ENCODE data around the gene PANX2. TPM values are rescaled to one million over a fixed set of nuclear protein-coding genes. Genes with fewer than 3 reads are reported as not detected.

Gene PANX2
- total RNA-seq, 1 donor, result 0.90 TPM

GRCh38 chr22:50148166-50148500 is 22.4 kb upstream of the PANX2 start:
- H3K4me3 ChIP-seq (ENCODE audit: low read depth, low read length), result no peak overlapping the region
- no peak for TF ChIP-seq CTCF (IDR thresholded peaks at IDR 0.05; ENCODE audit: insufficient read depth, low read length)
- DNase-seq (ENCODE audit: low read depth), result no peak

GRCh38 chr22:50148991-50149721 is 21.4 kb upstream of the PANX2 start:
- DNase-seq (ENCODE audit: low read depth), result no peak
- peak; percentile 43 for TF ChIP-seq CTCF (IDR thresholded peaks at IDR 0.05; ENCODE audit: insufficient read depth, low read length)

GRCh38 chr22:50150161-50151129 is 20.1 kb upstream of the PANX2 start:
- no peak overlapping the region for H3K4me3 ChIP-seq (ENCODE audit: low read depth, low read length)
- DNase-seq (ENCODE audit: low read depth), result no peak
- TF ChIP-seq CTCF (IDR thresholded peaks at IDR 0.05; ENCODE audit: insufficient read depth, low read length), result no peak

More at GRCh38 chr22:50148991-50149721, 21.4 kb upstream of the PANX2 start:
- H3K4me3 ChIP-seq (ENCODE audit: low read depth, low read length), result no peak overlapping the region

- no peak for TF ChIP-seq CTCF (IDR thresholded peaks at IDR 0.05; ENCODE audit: insufficient read depth, low read length)
- DNase-seq (ENCODE audit: low read depth), result no peak
- H3K4me3 ChIP-seq (ENCODE audit: low read depth, low read length), result no peak overlapping the region
Observed at GRCh38 chr22:50151571-50152537, 18.7 kb upstream of the PANX2 start.

- DNase-seq (ENCODE audit: low read depth), result no peak
- no peak for TF ChIP-seq CTCF (IDR thresholded peaks at IDR 0.05; ENCODE audit: insufficient read depth, low read length)
- no peak overlapping the region for H3K4me3 ChIP-seq (ENCODE audit: low read depth, low read length)
Observed at GRCh38 chr22:50153056-50153755, 17.3 kb upstream of the PANX2 start.

- TF ChIP-seq CTCF (IDR thresholded peaks at IDR 0.05; ENCODE audit: insufficient read depth, low read length), result no peak
- no peak overlapping the region for H3K4me3 ChIP-seq (ENCODE audit: low read depth, low read length)
- DNase-seq (ENCODE audit: low read depth), result no peak
Observed at GRCh38 chr22:50153756-50154140, 16.8 kb upstream of the PANX2 start.

Data from fibroblast of the aortic adventitia (primary cell).